ENCODE measurements around the gene P2RY2.

GRCh38 chr11:73260127-73260457, 42.0 kb downstream of the P2RY2 start:
- TF ChIP-seq CTCF (IDR thresholded peaks at IDR 0.05) (no peak), EP300 (IDR thresholded peaks at IDR 0.05) (no peak)

Measured in sigmoid colon (tissue), 4 donors.